Activated CD4-positive, alpha-beta T cell treated with anti-CD3 and anti-CD28 coated beads, Interleukin-2, Interleukin-6, amounts not matched to agents 100 ng/mL and 50 ng/mL, durations not matched to agents 16 hours and 8 hours (primary cell): Measurements from ENCODE around the gene ELOVL6.
A peak's percentile ranks its signal among the peaks of the same experiment; 100 is the strongest.
"Not testable (repeated sequence)": the region's sequence is repeated elsewhere in the genome, so short reads cannot be mapped to it uniquely, and the experiment has no call there.

Experiments used
- DNase-seq: peaks from one replicate; pipeline ENCODE4 v3.0.0-alpha.2; 2020

ELOVL6 gene

GRCh38 chr4:110119337-110119736 is 79.1 kb downstream of the ELOVL6 start:
- peak; percentile 11 for DNase-seq

- DNase-seq, result no peak
Observed at GRCh38 chr4:110112056-110112455, 86.4 kb downstream of the ELOVL6 start.

- no peak for DNase-seq
Observed at GRCh38 chr4:110109455-110109854, 89.0 kb downstream of the ELOVL6 start.

DNA sequence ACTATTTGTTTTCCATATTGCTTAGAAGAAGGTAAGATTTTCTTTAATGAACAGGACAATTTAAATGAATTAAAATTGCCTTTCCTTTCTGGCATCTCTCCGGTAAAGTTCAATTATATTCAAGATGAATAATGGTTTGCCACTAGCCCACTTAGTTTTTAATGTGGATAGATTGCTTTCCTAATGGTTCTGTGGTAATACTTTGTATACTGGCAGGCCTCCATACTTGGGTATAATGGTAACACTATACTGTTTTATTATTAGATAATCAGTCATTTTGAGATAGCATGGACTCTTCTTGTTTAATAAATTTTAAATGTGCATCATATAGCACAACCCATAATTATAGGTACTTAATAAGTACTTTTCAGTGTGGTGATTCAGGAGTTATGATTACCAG is 89.5 kb downstream of the ELOVL6 start:
- no peak for DNase-seq

- DNase-seq, result no peak
Observed at GRCh38 chr4:110108422-110108821, 90.0 kb downstream of the ELOVL6 start.

DNA sequence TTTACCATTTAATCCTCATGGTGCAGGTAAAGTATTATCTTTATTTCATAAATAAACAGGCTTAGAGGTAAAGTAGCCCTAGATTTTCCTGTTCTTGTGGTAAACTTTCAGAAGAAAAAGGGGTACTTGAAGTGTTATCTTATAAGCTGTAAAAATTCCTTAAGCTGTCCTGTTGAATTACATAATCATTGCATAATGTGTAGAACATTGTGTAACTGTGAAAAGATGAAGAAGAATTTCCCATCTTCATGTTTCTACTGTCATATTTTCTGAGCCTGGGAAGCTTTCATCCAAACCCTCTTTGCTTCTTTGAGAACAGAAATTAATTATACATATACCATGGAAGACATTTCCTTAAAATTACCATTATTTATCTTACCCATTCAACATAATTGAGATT is 90.5 kb downstream of the ELOVL6 start:
- no peak for DNase-seq

- peak; percentile 23 for DNase-seq
Observed at GRCh38 chr4:110106931-110107296, 91.5 kb downstream of the ELOVL6 start.

DNA sequence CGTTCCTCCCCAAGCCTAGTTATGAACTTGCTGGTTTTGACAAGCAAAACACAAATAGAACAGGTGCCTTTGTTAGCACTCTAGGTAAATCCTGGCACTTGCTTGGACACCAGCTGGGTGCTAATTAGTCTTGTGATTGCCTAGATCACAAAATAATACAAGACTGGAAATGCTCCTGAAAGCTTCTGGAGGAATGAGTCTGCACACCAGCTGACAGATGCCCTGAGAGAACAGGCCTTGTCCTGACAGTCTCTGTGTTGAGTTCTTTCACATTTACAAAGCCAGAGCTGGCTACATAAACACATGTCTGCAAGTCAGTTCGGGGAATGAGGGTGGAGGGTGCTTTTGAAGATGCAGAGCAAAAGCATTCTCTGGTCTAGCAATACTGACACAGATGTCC is 93.8 kb downstream of the ELOVL6 start:
- DNase-seq, result no peak

DNA sequence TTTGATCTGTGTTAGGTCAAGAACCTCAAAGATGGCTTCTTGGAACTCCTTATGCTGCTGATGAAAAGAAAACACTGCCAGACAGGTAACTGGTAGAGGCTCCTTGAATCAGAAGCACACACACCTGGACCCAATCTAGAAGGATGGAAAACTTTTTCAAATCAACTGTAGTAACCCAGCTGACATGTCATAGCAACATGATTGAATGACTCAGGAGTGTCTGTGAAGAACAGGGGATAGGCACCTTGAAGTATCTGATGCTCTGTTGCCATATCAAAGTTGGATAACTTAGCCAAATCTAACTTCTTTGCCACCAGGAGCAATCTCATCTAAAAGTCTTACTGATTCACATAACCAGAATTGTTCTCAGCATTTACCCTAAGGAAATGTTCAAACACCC is 98.8 kb downstream of the ELOVL6 start:
- no peak for DNase-seq

DNA sequence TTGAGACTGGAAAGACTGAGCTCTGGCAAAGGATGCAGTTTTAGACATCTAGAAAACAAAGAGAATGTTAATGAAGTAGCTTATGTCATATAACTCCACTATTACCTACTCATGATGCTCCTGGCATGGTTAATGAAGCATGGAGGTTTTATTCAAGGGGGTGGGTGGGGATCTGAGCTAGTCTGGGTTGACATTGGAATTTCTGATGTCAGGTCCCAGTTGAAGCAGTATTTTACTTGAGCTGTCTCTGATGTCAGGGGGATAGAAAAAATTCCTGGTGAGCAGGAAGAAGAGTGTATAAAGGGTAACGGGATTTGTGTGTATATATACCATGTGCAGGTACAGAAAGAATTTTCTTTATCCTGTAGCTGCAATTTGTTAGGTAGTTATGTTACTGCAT is 102.0 kb downstream of the ELOVL6 start:
- DNase-seq, result no peak

GRCh38 chr4:110092646-110093045 is 105.8 kb downstream of the ELOVL6 start:
- no peak for DNase-seq

DNA sequence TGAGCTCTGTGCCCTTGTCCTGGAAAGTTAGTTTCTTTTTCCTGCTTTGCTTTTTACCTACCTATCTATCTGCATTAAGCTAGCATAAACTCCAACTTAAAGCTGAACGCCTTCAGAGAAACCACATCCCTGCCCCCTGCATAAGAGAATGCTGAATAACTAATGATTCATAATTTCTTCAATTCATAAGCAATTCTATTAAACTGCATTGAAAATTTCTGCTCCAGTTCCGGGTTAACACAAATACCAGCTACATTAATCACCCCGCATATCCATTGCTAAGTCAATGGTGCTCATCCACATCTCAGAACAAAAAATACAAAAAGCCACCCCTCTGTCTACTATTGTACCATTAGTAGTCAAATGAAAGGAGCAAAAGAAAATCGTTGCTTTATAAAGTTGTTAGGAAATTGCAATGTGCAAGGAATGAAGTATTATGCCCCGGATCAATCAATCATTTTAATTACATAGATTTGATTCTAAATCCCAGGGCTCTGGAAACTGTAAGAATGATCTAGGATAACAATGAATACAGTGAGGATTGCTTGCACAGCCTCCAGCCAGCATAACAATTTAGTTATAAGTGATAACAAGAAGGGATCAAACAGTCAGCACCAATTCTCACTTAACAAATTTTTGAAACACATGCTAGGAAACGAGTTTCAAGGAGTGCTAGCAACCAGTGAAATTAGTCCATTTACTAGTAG is 106.8 kb downstream of the ELOVL6 start:
- no peak for DNase-seq

DNA sequence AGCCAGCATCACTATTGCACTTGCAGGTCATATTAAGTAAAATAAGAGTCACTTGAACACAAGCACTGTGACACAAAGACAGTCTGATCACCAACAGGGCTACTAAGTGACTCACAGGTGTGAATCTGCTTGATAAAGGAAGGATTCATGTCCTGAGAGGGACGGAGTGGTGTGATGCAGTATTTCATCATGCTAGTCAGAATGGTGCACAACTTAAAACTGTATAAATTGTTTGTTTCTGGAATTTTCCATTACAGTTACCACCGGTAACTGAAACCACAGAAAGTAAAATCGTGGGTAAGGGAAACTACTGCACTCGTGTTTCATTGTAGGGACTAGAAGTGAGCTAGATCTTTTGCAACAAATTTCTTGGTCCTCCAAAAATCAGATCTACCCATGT is 109.7 kb downstream of the ELOVL6 start:
- peak; percentile 59 for DNase-seq

GRCh38 chr4:110087070-110087708 is 111.2 kb downstream of the ELOVL6 start:
- no peak for DNase-seq

DNA sequence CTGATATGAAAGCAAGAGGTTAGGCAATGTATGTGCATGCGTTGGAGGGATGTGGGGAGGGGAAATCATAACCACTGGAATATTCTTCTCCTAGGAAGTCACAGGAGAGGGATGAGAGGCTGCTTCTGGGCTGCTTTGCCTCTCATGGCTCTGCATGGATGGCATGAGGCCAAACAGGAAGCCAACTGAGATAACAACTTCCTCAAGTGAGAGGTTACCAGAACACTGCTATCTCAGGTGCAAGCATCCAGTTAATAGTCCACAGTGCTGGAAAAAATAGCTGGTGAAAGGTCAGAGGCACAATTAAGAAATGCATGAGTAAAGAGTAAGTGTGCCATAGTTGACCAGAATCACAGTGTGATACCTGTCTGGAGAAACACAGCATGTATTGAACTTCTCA is 113.3 kb downstream of the ELOVL6 start:
- no peak for DNase-seq

GRCh38 chr4:110084154-110084553 is 114.3 kb downstream of the ELOVL6 start:
- no peak for DNase-seq

- DNase-seq, result not testable (repeated sequence)
Observed at GRCh38 chr4:110078148-110078547, 120.3 kb downstream of the ELOVL6 start.

GRCh38 chr4:110076828-110077227 is 121.6 kb downstream of the ELOVL6 start:
- DNase-seq, result not testable (repeated sequence)

DNA sequence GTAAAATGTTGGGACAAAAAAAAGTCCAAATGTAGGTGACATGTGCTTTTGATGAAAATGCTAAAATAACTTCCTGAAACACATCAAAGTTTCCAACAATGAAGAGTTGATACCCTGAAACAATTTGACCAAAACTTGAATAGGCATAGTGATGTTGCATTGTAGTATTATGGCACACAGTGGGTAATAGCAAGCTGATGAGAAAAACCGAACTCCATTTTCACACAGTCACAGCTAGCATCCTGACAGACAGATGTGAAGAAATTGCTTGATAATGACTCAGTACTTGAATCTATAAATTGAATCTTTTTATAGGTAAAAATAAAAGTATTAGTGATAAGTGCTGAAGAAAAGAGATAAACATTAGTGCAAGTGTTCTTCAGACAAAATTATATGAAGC is 122.5 kb downstream of the ELOVL6 start:
- DNase-seq, result no peak

DNA sequence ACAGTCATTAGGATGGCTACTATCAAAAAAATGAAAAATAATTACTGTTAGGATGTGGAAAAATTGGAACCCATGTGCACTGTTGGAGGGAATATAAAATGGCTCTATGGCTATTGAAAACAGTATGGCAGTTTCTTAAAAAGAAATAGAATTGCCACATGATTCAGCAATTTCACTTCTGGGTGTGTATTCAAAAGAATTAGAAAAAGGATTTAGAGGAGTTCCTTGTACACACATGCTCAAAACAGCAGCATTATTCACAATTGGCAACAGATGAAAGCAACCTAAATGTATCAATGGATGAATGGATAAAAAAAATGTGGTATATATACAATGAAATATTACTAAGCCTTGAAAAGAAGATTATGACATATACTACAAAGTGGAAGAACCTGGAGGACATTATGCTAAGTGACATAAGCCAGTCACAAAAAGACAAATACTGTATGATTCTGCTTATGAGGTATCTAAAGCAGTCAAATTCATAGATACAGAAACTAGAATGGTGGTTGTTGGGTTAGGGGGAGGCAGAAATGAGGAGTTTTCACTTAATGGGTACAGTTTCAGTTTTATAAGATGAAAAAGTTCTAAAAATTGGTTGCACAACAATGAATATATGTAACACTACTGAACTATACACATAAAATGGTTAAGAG is 123.2 kb downstream of the ELOVL6 start:
- no peak for DNase-seq

DNA sequence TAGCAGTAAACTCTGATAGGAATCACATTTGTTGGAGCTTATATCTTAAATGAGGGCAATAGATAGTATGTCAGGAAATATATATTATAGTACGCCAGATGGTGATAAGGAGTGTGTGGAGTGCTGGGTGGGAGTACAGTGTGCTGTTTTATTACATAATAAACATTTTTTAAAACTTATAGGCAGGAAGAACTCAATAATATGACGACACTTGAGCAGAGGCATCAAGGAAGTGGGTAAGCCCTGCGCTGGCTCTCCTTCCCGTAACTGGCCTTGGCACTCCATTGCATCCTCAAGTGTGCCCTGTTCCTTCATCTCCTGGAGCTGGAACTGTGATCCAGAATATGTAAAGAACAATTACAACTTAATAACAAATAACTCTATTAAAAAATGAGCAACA is 123.8 kb downstream of the ELOVL6 start:
- DNase-seq, result no peak

DNA sequence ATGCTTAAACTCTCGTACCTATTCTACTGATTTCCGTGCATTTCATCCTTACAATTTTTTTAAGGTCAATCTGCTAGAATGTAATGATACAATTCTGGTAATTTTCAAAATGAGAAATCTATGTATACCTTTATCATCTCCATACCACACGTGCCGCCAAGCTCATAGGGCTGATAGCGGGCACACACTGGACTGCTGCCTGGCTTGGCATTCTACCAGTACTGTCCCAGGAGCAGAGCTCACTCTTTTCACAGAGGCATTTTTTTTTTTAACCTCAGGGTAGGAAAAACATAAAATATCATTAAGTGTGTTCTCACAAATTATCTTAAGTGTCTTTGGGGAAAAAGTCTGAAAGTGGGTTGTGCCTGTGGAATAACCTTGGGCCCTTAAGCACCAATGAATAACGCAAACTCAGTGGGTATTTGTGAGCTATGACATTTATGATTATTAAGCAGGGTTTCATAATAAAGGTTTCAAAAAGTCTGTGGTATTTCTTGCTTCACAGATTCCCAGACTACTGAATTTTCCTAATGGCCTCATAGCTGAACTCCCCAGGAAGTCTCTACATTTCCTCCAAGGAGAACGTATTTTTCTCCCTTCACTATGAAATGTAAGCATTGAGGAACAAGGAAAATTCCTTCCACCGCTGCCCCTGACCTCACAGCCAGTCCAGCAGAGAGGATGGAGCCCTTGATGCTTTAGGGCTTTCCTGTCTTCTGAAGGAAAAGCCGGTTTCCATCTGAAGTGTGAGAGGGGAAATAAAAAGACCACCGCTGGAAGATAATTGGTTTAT is 125.2 kb downstream of the ELOVL6 start:
- DNase-seq, result no peak

GRCh38 chr4:110071466-110071865 is 126.9 kb downstream of the ELOVL6 start:
- no peak for DNase-seq

DNA sequence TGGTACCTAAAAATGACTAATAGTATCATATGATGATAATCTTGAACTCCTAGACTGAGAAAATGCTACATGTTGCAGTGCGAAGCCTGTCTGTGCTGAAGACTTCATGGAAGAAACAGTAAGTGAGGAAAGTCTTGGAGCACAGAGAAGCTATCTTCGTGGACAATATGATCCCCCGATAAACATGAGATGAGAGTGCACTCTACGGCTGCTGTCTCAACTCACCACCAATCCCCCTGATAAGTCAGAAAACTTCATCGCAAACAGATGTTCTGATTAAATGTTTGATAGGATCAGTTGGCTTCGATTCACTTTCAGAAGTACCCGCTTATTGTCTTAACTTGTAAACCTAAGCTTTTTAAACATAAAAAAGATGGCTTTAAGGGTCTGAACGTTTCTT is 130.2 kb downstream of the ELOVL6 start:
- no peak for DNase-seq
